Measurements from ENCODE around the gene FLCN. TPM values are rescaled to one million over a fixed set of nuclear protein-coding genes. Genes with fewer than 3 reads are reported as not detected.

The FLCN gene
- total and polyA plus RNA-seq, 2 donors (not counting 3 experiments of a cell fraction or from before 2014, with no cell fraction given) = 38.8 to 68.9 TPM

DNA sequence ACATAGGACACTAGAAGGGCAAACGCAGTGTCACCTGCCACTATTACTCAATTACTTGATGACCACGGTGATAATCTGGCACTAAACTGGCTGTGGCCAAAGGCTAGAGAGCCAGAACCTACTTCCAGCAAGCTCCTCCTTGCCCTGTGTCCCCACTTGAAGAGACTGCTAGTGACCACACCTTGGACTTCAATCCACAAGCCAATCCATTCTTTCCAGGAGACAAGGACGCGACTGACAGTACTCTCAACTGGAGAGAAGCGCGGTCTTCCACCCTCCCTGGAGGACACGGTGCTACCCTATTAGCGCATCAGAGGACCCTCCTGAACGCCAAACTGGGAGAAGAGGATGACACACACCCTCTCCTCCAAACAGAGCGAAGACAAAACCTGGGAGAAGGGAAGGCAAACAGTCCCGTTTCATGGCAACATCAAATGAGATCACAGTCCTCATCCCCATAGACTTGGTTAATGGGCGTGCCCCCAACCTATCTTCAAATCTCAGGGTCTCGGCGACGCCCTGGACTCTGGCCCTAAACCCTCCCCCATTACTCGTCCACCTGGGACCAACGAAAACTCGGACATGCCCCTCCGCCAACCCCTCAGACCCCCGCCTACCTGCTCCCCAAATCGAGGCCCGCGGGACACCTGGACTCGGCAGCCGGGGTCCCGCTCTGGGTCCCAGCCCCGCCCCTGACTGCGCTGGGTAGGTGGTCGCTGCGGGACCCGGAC, 508 bp downstream of the FLCN start:
- intact Hi-C loops (cut with micrococcal nuclease) = loop anchor here (2.0 to 10.0 kb wide), 4 partner anchors 46 to 232 kb away; no protein-coding TSS in a partner anchor
- POLR2A ChIA-PET = interaction anchor here (0.7 kb wide), 1 partner anchor 35 kb away, joined by 4 read pairs; no protein-coding TSS in a partner anchor
- TSS peak; percentile 53 for BruUV-seq (replicated peaks)

More for the DNA sequence above, 508 bp downstream of the FLCN start:
- peak overlapping the region; percentile 69 to 91 (median 71) for H3K4me3 ChIP-seq (replicated peaks in 1 of 3; ENCODE audit: insufficient read depth in 1 of 3, low read depth in 1 of 3, low read length in 3 of 3)
- peak overlapping the region; percentile 96 for H2AFZ ChIP-seq (ENCODE audit: low read depth, low read length)
- H3K27me3 ChIP-seq (ENCODE audit: control insufficient read depth in 2 of 2, insufficient read depth in 2 of 2, low read length in 2 of 2) = no peaks in the 10 kb centered on the region
- H3K4me1 ChIP-seq (ENCODE audit: control insufficient read depth, extremely low read depth, insufficient read depth, low read length) = peaks cover 10% of the 10 kb centered on the region
- no peaks in the 10 kb centered on the region for H4K20me1 ChIP-seq (replicated peaks; ENCODE audit: control insufficient read depth, extremely low read depth, insufficient read depth, low read length)
- peak overlapping the region; percentile 98 for H3K27ac ChIP-seq (ENCODE audit: insufficient read depth, low read depth, low read length)
- dilution Hi-C loops (cut with MboI; ENCODE audit: extremely low pct_ligation_motif_present, low sequenced_read_pairs) = no loop called here
- H3K9ac ChIP-seq (replicated peaks; ENCODE audit: extremely low read depth, insufficient read depth, low read length) = peak overlapping the region; percentile 99
- CTCF ChIA-PET = interaction anchor here (1.0 to 2.5 kb wide), 5 partner anchors 11 to 406 kb away, joined by 3 to 23 read pairs (median 4); no protein-coding TSS in a partner anchor
- H3K36me3 ChIP-seq (ENCODE audit: control insufficient read depth in 2 of 2, extremely low read depth in 1 of 2, insufficient read depth in 2 of 2, low read length in 2 of 2) = peaks cover 3 to 11% of the 10 kb centered on the region in 2 experiments
- H3K79me2 ChIP-seq (ENCODE audit: control insufficient read depth, insufficient read depth, low read length) = peaks cover 26% of the 10 kb centered on the region
- no peaks in the 10 kb centered on the region for H3K9me1 ChIP-seq (replicated peaks; ENCODE audit: control insufficient read depth, extremely low read depth, insufficient read depth, low read length)
- H3K4me2 ChIP-seq (ENCODE audit: insufficient read depth, low read length) = peak overlapping the region; percentile 64
- peak; percentile 23 for DNase-seq (ENCODE audit: low read depth, low spot score)
- peak; percentile 26 for FAIRE-seq
- TF ChIP-seq, protein P1, sequence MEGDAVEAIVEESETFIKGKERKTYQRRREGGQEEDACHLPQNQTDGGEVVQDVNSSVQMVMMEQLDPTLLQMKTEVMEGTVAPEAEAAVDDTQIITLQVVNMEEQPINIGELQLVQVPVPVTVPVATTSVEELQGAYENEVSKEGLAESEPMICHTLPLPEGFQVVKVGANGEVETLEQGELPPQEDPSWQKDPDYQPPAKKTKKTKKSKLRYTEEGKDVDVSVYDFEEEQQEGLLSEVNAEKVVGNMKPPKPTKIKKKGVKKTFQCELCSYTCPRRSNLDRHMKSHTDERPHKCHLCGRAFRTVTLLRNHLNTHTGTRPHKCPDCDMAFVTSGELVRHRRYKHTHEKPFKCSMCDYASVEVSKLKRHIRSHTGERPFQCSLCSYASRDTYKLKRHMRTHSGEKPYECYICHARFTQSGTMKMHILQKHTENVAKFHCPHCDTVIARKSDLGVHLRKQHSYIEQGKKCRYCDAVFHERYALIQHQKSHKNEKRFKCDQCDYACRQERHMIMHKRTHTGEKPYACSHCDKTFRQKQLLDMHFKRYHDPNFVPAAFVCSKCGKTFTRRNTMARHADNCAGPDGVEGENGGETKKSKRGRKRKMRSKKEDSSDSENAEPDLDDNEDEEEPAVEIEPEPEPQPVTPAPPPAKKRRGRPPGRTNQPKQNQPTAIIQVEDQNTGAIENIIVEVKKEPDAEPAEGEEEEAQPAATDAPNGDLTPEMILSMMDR (IDR thresholded peaks at IDR 0.05; ENCODE audit: extremely low read depth in 1 of 2, insufficient read depth in 1 of 2, low read depth in 1 of 2, low read length in 2 of 2) = no peak
- TF ChIP-seq POLR2A (IDR thresholded peaks at IDR 0.05; ENCODE audit: low read depth, low read length) (no peak), MYC (IDR thresholded peaks at IDR 0.05; ENCODE audit: low read depth, low read length) (no peak), POLR2AphosphoS5 (IDR thresholded peaks at IDR 0.05; ENCODE audit: insufficient read depth, low read depth, low read length) (no peak), FOS (IDR thresholded peaks at IDR 0.05; ENCODE audit: borderline replicate concordance, insufficient read depth, low read length) (no peak), GATA2 (IDR thresholded peaks at IDR 0.05; ENCODE audit: insufficient read depth, insufficient read length, low read depth, low read length) (no peak), EZH2 (IDR thresholded peaks at IDR 0.05; ENCODE audit: borderline replicate concordance, low read depth, low read length, severe bottlenecking) (no peak), JUN (IDR thresholded peaks at IDR 0.05; ENCODE audit: borderline replicate concordance, insufficient read depth, insufficient read length, low read depth) (no peak)
- TF ChIP-seq, protein P2, sequence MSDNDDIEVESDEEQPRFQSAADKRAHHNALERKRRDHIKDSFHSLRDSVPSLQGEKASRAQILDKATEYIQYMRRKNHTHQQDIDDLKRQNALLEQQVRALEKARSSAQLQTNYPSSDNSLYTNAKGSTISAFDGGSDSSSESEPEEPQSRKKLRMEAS (IDR thresholded peaks at IDR 0.05; ENCODE audit: insufficient read depth, insufficient read length) = no peak
- no peaks in the 10 kb centered on the region for H3K9me3 ChIP-seq (replicated peaks; ENCODE audit: control insufficient read depth, insufficient read depth, low read length)
